NCI-H446 treated with DMSO at 0.1 percent for 48 hours (cell line): ENCODE measurements around the gene C11orf98.
A peak's percentile ranks its signal among the peaks of the same experiment; 100 is the strongest.
"Not testable (repeated sequence)": the region's sequence is repeated elsewhere in the genome, so short reads cannot be mapped to it uniquely, and the experiment has no call there.

Source experiments
- DNase-seq: peaks from one replicate; lab custom pipeline; 2025; lab: John Stamatoyannopoulos, UW

Gene C11orf98

DNA sequence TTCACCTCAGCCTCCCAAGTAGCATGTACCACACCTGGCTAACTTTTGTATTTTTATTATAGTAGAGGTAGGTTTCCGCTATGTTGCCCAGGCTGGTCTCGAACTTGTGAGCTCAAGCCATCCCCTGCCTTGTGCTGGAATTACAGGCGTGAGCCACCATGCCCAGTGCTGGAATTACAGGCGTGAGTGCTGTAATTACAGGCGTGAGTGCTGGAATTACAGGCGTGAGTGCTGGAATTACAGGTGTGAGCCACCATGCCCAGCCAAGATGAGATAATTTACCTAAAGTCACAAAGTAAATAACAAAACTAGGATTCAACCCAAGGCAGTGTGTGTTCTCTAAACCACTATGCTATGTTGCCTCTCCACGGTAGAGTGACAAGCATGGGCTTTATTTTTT is 17.5 kb upstream of the C11orf98 start:
- DNase-seq = no peak

GRCh38 chr11:62680825-62681240 is 15.8 kb upstream of the C11orf98 start:
- peak; percentile 61 for DNase-seq

- peak; percentile 86 for DNase-seq
Observed at GRCh38 chr11:62678770-62679696, 14.0 kb upstream of the C11orf98 start, which contains the start of gene UBXN1. UBXN1 (minus strand) TSS chr11:62679073; CDS start chr11:62678923, 150 bp downstream.

DNA sequence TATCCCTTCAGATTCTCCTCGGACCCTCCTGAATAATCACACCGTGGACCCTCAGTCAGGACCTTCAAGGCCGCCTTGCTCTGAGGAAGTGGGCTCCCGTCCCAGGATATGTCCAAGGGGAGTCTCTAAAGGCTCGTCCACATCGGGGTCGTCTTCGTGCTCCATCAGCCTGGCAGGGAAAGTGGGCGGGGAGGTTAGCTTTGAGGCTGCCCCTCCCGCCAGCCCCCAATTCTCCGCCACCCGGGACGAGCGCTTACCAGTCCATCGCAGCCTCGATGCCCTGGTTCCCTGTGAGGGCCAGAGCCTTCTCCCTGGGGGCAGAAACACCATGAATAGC is 13.4 kb upstream of the C11orf98 start:
- no peak for DNase-seq

DNA sequence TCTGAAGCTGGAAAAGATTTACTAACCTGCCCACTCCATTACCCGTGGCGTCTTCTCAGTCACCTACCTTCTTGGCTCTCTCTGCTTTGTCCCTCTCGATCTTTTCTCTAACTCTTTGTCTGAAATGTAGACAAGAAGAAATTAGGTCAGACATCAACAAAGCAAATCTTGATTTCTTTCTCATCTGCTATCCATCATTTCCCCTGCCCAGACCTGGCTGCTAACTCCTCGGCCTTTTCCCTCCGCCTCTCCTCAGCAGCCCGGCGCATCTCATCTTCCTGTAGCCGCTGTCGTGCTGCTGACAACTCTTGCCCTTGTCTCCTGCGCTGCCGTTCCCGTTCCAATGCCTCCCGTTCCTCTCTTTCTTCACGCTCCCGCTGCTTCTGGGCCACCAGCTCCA is 12.7 kb upstream of the C11orf98 start:
- DNase-seq = no peak

- DNase-seq = no peak
Observed at GRCh38 chr11:62677156-62677555, 12.1 kb upstream of the C11orf98 start.

DNA sequence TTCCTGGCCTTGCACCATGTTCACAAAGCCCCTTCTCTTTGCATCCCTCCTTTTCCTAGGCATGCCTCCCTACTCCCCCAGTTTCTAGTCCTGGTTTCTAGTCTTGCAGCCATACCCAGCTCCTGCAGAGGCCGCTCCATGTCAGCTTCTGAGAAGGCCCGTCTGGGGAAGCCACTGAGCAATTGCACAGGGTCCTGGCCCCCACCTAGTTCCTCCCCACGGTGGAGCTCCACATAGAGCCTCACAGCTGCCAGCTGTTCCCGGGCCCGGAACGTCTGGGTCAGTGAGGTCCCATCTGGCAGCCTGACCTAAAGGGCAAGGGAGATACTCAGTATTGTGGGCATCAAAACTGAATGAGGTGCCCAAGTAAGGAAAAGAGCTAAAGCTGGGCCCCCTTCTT is 11.7 kb upstream of the C11orf98 start:
- no peak for DNase-seq

DNA sequence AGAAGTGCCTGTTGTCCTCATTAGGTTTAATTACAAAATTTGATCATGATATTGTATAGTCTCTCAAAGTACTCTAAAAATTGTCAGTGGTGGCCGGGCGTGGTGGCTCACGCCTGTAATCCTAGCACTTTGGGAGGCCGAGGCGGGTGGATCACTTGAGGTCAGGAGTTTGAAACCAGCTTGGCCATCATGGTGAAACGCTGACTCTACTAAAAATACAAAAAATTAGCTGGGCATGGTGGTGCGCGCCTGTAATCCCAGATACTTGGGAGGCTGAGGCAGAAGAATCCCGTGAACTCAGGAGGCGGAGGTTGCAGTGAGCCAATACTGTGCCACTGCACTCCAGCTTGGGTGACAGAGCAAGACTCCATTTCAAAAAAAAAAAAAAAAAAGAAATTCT is 10.4 kb upstream of the C11orf98 start:
- not testable (repeated sequence) for DNase-seq

DNA sequence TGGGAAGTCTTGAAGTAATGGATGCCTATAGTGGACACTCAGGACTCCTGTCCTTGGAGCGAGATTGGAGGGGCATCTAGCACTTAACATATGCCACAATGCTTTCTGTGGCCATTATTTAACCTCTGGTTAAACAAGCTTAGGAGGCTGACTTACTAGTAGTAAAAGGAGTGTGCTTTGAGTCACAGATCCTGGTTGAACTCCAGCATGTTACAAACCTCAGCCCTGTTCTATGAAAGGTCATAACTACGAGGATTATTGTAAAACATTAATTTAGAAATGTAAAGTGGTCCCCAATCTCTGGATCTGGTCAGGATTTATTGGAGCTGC is 8.2 kb upstream of the C11orf98 start:
- DNase-seq = no peak

GRCh38 chr11:62671608-62672389 is 6.8 kb upstream of the C11orf98 start, which contains the start of the genes LBHD1 and UQCC3:
LBHD1 (minus strand) TSS chr11:62672267; CDS start chr11:62670031, 2,236 bp downstream.
UQCC3 (plus strand) TSS chr11:62671673; CDS start chr11:62671746, 73 bp downstream.
- peak; percentile 81 for DNase-seq

- no peak for DNase-seq
Observed at GRCh38 chr11:62671236-62671607, 6.2 kb upstream of the C11orf98 start.

GRCh38 chr11:62669420-62670161 is 4.6 kb upstream of the C11orf98 start:
- peak; percentile 30 for DNase-seq

- DNase-seq = no peak
Observed at GRCh38 chr11:62667460-62667859, 2.5 kb upstream of the C11orf98 start.

DNA sequence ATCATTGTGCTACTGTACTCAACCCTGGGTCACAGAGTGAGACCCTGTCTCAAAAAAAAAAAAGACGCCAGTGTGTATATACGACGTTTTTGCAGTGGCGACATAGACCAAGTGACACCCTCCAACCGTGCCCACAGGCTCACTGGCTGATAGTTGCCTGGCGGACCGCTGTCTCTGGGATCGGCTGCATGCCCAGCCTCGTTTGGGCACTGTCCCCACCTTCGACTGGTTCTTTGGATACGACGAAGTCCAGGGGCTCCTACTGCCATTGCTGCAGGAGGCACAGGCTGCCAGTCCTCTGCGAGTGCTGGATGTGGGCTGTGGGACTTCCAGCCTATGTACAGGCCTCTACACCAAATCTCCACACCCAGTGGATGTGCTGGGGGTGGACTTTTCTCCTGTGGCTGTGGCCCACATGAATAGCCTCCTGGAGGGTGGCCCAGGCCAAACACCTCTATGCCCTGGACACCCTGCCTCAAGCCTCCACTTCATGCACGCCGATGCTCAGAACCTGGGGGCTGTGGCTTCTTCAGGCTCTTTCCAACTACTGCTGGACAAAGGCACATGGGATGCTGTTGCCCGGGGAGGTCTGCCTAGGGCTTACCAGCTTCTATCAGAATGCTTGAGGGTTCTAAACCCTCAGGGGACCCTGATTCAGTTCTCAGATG is 1.4 kb upstream of the C11orf98 start:
- no peak for DNase-seq

DNA sequence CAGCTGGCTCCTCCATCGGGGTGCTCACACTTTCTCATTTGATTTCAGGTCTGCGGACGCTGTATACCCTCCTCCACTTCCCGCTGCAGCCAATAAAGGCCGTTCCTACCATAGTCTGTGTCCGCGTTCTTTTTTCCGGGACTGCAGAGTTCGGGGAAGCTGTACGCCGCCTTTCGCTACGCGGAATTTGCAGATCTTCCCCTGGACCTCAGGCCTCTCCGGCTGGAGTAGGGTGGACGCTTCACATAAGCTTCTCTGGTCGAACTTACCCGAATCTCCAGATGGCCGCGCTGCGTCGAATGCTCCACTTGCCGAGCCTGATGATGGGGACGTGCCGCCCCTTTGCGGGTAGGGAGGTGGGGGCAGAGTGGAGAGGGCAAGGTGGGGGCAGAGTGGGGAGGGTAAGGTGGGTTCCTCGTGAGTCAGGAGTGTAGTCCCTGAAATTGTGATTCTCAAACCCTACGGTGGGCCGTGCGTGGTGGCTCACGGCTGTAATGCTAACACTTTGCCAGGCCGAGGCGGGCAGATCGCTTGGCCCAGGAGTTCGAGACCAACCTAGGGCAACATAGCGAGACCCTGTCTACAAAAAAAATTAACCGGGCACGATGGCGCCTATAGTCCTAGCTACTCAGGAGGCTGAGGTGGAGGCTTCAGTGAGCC is 719 bp upstream of the C11orf98 start:
- no peak for DNase-seq

- peak; percentile 22 for DNase-seq
Observed at GRCh38 chr11:62664405-62665074, 470 bp downstream of the C11orf98 start.

DNA sequence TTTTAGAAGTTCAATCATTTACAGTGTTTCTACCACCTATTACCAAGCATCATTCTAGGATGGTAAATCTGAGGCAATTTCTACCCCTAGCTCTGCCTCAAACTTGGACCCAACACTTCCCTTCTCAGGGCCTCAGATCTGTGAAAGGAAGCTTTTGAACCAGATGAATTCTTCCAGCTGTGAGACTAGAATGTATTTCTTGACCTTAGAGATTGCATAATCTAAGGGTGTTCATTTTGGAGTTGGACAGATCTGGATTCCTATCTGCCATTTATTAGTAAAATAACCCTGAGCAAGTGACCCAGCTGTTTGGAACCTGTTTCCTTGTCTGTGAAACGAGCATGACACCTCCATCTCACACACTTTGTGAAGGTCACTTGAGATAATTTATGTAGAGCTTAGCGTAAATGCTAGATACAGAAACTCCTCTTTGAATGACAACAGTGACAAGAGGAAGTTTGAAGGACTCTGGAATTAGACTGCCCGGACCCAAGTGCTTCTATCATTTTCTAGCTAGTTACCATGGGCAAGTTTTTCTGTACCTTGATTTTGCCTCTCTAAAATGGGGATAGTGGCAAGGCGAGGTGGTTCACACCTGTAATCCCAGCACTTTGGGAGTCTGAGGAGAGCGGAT is 8.1 kb downstream of the C11orf98 start:
- no peak for DNase-seq

- no peak for DNase-seq
Observed at GRCh38 chr11:62654297-62654696, 10.7 kb downstream of the C11orf98 start.

DNA sequence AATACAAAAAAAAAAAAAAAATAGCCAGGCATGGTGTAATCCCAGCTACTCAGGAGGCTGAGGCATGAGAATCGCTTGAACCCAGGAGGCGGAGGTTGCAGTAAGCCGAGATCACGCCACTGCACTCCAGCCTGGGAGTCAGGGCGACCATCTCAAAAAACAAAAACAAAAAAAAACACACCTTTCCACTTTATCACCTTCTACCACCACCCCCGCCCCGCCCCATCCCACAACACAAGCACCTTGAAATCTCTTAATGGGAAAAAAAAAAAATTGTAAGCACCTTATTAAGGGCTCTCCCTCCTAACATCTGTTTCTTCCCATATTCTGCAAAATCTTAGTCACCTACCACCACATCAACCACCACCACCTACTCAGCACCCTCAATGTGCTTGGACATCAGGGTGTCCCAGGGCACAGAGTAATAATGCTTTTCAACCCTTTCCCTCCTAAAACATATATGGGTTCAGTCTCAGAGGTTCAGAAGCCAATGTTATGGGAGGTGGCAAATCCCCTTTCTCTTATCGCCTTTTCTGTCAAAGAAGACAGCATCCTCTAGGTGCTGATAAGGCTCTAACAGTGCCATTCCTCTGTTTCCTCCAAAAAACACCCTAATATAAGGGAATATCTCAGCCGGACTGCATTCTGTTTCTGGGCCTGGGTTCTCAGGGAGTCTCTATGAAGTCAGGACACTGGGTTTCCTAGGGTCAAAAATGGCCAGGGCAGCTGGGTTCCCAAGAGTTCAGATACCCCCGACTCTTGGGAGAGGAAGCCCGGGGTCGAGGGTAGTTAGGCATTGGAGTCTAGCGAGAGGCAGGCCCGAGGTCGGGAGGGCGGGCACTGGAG is 12.6 kb downstream of the C11orf98 start:
- no peak for DNase-seq
